Lower leg skin (tissue), 3 donors: ENCODE data around the gene CGA.

ENCODE experiments used
- POLR2A ChIP-seq, 2 donors: fragments of 450-650 bp; IDR thresholded peaks; one replicate each; pipeline ENCODE4 v1.6.1; 2016 to 2017; ENCODE audit warnings: antibody characterized with exemption in 2 of 2, mild to moderate bottlenecking in 1 of 2, moderate library complexity in 1 of 2
- TF ChIP-seq, protein P1 (sequence below), 3 donors: fragments of 450-650 bp; IDR thresholded peaks; one replicate each; pipeline ENCODE4 v1.5.1; 2016; ENCODE audit warnings: antibody characterized with exemption in 3 of 3, mild to moderate bottlenecking in 3 of 3, moderate library complexity in 2 of 3

DNA sequence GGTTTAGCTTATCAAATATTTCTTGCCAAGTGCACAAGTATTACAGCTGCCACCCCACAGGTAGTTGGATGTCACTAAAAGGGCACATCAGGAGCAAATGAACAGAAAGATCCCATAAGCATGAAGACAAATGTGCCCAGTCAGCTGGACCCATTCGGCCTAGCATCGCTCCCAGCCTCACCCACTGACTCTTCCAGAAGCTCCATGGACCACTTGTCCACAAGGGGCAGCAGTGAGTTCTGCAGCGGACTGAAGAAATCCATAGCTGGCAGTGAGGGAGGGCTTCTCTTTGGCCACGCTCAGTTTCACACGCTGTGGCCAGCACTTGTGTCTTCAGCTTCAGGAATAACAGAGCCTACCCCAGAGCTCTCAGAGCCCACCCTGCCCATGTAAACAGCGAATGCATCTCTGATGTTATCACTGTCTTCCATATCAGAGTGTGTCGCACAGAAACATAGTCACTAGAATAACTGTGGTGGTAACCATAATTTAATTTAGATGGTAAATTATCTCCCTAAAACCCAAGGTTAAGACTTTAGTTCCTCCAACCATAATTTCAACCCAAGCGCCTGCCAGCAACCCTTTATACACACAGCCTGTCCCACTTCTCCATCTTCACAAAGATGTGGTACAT, 15.8 kb downstream of the CGA start:
- TF ChIP-seq, protein P1, sequence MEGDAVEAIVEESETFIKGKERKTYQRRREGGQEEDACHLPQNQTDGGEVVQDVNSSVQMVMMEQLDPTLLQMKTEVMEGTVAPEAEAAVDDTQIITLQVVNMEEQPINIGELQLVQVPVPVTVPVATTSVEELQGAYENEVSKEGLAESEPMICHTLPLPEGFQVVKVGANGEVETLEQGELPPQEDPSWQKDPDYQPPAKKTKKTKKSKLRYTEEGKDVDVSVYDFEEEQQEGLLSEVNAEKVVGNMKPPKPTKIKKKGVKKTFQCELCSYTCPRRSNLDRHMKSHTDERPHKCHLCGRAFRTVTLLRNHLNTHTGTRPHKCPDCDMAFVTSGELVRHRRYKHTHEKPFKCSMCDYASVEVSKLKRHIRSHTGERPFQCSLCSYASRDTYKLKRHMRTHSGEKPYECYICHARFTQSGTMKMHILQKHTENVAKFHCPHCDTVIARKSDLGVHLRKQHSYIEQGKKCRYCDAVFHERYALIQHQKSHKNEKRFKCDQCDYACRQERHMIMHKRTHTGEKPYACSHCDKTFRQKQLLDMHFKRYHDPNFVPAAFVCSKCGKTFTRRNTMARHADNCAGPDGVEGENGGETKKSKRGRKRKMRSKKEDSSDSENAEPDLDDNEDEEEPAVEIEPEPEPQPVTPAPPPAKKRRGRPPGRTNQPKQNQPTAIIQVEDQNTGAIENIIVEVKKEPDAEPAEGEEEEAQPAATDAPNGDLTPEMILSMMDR (IDR thresholded peaks at IDR 0.05) = no peak
- no peak for TF ChIP-seq POLR2A (IDR thresholded peaks at IDR 0.05)
